GM04504 (cell line): ENCODE results near the gene CUX1.
"Not testable (repeated sequence)": the region's sequence is repeated elsewhere in the genome, so short reads cannot be mapped to it uniquely, and the experiment has no call there.

Experiments
- DNase-seq: peaks from one replicate; pipeline ENCODE4 v3.0.0-alpha.2; 2012; ENCODE audit warnings: low read depth

CUX1 gene

DNA sequence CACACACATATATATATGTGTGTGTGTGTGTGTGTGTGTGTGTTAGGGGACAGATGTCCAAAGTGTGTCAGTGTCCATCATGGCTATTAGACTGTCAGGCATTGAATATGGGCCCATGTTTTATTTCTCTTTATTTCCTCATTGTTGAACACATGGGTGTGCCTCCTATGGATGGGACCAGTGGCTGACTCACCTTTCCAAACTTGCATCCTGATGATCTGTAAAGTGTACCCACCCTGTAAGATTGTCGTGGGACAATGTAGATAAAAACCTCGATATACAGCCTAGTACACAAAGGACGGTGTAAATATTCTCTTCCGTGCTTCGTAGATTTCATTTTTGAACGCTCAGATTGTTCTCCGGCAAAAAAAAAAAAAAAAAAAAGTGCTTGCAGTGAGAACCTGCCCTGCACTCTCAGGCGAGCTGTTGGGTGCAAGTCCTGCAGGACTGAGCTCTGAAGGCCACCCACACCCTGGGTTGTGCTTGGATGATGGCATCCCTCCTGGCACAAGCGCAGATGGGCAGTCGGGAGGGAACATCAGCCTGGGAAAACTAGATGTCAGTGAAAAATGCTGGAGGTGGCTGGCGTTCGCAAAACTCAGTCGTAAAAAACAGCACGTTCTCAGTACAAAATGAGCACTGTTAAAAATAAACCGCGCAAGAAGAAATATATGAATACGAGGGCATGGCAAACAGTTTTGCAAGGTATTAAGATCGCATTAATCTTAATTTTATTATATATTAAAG lies 166.9 kb downstream of the CUX1 start:
- no peak for DNase-seq

GRCh38 chr7:101985057-101985902 lies 167.9 kb downstream of the CUX1 start:
- DNase-seq, result no peak

GRCh38 chr7:101985903-101986734 lies 168.7 kb downstream of the CUX1 start:
- DNase-seq, result no peak

DNA sequence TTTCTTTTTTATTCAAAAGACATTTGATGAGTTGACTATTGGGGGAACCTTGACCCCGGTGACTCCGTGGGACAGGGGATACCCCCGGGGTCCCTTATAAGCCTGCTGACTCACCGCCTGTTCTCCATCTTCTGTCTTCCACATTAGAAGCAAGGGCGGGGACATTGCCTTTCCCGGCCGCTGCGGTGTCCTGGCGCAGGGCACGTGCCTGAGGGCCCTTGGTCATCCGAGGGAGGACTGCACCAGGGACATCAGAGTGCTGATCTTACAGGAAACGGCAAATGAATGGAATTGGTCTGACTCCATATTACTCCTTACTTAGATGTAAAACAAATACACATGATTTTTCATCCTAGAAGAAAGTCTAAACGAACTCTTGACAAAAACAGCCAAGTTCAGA lies 170.1 kb downstream of the CUX1 start:
- DNase-seq, result no peak

DNA sequence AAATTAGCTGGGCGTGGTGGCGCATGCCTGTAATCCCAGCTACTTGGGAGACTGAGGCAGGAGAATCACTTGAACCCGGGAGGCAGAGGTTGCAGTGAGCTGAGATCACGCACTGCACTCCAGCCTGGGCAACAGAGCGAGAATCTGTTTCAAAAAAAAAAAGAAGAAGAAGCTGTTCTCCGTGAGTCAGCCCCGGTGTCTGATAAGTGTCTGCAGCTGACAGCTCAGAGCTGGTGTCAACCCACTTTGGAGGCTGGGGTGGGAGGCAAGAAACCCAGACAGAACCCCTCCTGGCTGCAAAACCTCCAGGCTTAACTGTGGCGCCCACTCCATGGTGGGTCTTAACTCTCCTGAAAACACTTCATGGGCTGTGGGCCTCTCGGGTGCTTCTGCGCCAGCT lies 170.6 kb downstream of the CUX1 start:
- not testable (repeated sequence) for DNase-seq

GRCh38 chr7:101988513-101988912 lies 171.1 kb downstream of the CUX1 start:
- no peak for DNase-seq

GRCh38 chr7:101989101-101989500 lies 171.7 kb downstream of the CUX1 start:
- no peak for DNase-seq

- DNase-seq, result no peak
Measured at GRCh38 chr7:101990811-101991418, 173.5 kb downstream of the CUX1 start.

- DNase-seq, result no peak
Measured at GRCh38 chr7:101991860-101992259, 174.4 kb downstream of the CUX1 start.

GRCh38 chr7:101993311-101993710 lies 175.9 kb downstream of the CUX1 start:
- no peak for DNase-seq

DNA sequence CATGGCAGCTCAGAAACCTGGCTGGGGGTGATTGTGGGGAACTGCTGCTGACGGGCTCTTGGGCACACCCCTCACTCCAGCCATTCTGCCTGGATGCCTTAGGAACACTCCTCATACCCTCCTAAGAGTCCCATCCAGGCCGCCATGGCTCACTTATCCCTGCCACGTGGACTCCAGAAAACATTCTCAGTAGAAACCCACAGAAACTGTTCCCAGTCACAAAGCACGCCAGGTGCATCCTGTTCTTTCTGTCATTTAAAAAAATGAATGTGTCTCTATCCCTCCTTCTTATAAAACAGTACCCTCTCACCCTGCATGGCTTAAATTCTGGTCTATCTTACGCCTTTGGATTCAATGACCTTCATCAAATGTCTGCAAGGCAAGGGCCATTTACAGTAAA lies 177.7 kb downstream of the CUX1 start:
- no peak for DNase-seq

GRCh38 chr7:101996131-101996691 lies 178.8 kb downstream of the CUX1 start:
- no peak for DNase-seq

- DNase-seq, result no peak
Measured at GRCh38 chr7:101996876-101997275, 179.4 kb downstream of the CUX1 start.

DNA sequence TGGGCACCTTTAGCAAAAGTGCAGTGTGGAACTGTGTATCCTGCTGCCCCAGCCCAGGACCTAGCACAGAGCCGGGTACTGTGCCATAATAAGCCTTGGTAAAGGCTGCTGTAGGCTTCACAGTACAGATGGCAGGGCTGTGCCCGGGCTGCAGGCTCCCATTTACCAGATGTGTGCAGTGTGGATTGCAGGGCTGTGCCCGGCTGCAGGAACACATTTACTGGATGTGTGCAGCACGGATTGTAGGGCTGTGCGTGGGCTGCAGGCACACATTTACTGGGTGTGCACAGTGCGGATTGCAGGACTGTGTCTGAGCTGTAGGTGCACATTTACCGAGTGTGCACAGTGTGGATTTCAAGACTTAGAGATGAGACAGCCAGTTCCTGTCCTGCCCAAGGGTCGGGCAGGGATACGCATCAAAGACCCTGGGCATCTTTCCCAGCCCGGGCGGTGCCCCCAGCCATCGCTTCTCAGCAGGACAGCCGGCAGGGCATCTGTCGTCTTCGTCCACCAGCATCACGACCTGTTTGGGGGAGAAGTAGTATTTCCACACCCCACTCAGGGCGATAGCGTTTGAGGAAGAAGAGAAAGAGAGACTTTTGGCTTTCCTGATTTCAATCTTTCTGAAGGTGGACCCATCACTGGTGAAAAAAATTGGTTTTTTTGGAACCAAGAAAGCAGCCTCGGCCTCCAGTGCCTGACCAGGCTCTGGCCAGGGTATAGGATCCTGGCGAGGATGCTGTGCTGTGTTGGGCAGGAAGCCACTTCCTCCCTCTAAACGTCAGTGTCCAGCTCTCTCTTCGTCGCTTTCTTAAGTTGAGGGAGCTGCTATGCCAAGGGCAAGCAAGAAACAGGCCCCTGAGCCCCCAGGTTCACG lies 180.8 kb downstream of the CUX1 start:
- no peak for DNase-seq

GRCh38 chr7:101998906-101999240 lies 181.4 kb downstream of the CUX1 start:
- DNase-seq, result no peak

DNA sequence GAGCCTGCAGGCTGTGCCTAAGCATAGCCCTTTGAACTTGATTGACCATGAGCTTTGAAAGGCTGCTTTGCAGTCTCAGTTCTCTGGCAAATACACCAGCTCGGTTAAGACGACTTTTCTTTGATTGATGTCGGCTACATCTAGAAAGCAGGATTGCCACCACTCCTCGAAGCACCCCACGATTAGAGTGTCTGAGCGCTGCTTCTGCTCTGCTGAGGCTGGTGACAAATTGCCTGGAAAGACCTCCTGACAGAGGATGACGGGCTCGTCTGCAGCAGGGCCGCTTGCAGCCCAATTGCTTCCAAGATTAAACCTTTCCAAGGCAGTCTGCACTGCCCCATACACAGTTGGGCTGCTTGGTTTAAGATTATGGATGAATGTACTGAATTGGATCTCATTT lies 182.0 kb downstream of the CUX1 start:
- DNase-seq, result no peak

DNA sequence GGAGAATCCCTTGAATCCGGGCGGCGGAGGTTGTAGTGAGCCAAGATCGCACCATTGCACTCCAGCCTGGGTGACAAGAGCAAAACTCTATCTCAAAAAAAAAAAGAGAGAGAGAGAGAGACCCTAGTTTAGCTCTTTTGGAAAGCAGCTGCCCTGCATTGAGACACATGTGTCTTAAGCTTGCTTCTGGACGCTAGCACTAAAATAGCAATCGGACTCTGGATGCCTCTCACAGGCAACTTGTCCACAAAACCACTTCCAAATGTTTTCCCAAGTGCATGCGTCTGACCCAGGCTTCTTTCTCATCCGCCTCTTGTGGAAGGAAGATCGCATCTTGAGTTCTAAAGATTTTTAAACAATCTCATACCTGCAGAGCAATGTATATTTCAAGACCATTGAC lies 182.7 kb downstream of the CUX1 start:
- DNase-seq, result no peak

GRCh38 chr7:102004229-102004628 lies 186.8 kb downstream of the CUX1 start:
- DNase-seq, result peak; percentile 3

DNA sequence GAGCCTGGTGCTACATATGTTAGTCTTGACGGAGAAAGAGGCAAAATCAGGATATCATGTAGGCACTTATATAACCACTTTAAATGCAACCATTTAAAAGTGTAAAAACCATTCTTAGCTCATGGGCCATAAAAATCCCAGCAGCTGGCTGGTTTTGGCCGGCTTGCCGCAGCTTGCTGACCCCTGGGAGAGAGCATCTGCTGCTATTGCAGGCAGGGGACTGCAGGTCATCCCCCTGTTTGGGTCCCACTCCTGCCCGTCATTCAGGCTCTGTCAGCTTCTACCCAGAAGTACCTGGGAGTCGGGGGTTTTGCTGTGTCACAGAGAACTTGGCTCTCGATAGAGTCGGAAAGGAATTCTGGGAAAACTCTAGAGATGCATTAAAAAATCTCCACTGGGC lies 187.4 kb downstream of the CUX1 start:
- DNase-seq, result no peak

DNA sequence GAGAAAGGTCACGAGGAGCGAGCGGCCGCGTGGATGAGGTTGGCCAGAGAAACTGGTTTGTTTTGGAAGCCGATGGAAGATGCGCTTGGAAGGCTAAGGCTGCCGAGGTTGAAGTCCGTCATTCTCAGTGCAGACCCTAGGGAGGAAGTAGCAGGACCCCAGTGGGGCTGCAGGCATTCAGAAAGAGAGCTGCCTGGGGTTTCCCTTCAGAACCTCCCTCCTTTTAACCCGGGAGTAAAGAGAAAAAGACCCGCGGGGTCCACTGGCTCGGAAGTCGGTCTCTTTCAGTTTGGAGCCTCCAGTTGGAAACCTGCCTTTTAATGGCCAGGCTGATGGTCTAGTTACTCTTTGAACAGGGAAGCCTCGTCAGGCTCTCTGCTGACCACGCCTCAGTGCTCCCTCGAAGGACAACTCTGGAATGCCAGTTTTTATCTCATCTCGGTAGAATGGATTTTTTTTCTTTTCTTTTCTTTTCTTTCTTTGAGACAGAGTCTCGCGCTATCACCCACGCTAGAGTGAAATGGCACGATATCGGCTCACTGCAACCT lies 188.6 kb downstream of the CUX1 start:
- DNase-seq, result no peak

- no peak for DNase-seq
Measured at GRCh38 chr7:102006695-102007094, 189.3 kb downstream of the CUX1 start.
